HEK293 (cell line): ENCODE results near the gene ZFP91.

ENCODE experiments used
- KLF16 ChIP-seq: fragments of 450-650 bp; formaldehyde crosslinking; IDR thresholded peaks from 2 replicates; pipeline ENCODE4 v1.5.1; 2017; ENCODE audit warnings: missing biosample characterization, missing genetic modification characterization
- KLF9 ChIP-seq: fragments of 450-650 bp; formaldehyde crosslinking; IDR thresholded peaks from 2 replicates; pipeline ENCODE4 v1.5.1; 2016; ENCODE audit warnings: missing biosample characterization, missing genetic modification characterization, low read depth
- YY1 ChIP-seq: fragments of 450-650 bp; formaldehyde crosslinking; IDR thresholded peaks from 2 replicates; pipeline ENCODE4 v1.5.1; 2018; ENCODE audit warnings: missing biosample characterization, missing genetic modification characterization
- YY2 ChIP-seq: fragments of 450-650 bp; formaldehyde crosslinking; IDR thresholded peaks from 2 replicates; pipeline ENCODE4 v1.5.1; 2016; ENCODE audit warnings: missing biosample characterization, missing genetic modification characterization
- ZEB2 ChIP-seq: fragments of 450-650 bp; formaldehyde crosslinking; IDR thresholded peaks from 2 replicates; pipeline ENCODE4 v1.5.1; 2016; ENCODE audit warnings: missing biosample characterization, missing genetic modification characterization
- ZNF133 ChIP-seq: fragments of 450-650 bp; formaldehyde crosslinking; IDR thresholded peaks from 2 replicates; pipeline ENCODE4 v1.5.1; 2016; ENCODE audit warnings: missing biosample characterization, missing genetic modification characterization
- ZNF571 ChIP-seq: fragments of 450-650 bp; formaldehyde crosslinking; IDR thresholded peaks from 2 replicates; pipeline ENCODE4 v1.5.0; 2017; ENCODE audit warnings: missing biosample characterization, missing genetic modification characterization
- ZNF629 ChIP-seq: fragments of 450-650 bp; formaldehyde crosslinking; IDR thresholded peaks from 2 replicates; pipeline ENCODE4 v1.5.1; 2017; ENCODE audit warnings: missing biosample characterization, missing genetic modification characterization
- ZNF76 ChIP-seq: fragments of 450-650 bp; formaldehyde crosslinking; IDR thresholded peaks from 2 replicates; pipeline ENCODE4; 2016; ENCODE audit warnings: low read depth, missing biosample characterization, missing genetic modification characterization, borderline replicate concordance
- ZNF777 ChIP-seq: fragments of 450-650 bp; formaldehyde crosslinking; IDR thresholded peaks from 2 replicates; pipeline ENCODE4 v1.5.1; 2017; ENCODE audit warnings: missing biosample characterization, missing genetic modification characterization, borderline replicate concordance
- TF ChIP-seq, protein P1 (sequence below): fragments of 450-650 bp; formaldehyde crosslinking; IDR thresholded peaks from 2 replicates; pipeline ENCODE4 v1.5.1; 2016; ENCODE audit warnings: missing biosample characterization, missing genetic modification characterization, low read depth
- TF ChIP-seq, protein P2 (sequence below): fragments of 450-650 bp; formaldehyde crosslinking; IDR thresholded peaks from 2 replicates; pipeline ENCODE4 v1.5.1; 2016; ENCODE audit warnings: missing biosample characterization, missing genetic modification characterization

DNA sequence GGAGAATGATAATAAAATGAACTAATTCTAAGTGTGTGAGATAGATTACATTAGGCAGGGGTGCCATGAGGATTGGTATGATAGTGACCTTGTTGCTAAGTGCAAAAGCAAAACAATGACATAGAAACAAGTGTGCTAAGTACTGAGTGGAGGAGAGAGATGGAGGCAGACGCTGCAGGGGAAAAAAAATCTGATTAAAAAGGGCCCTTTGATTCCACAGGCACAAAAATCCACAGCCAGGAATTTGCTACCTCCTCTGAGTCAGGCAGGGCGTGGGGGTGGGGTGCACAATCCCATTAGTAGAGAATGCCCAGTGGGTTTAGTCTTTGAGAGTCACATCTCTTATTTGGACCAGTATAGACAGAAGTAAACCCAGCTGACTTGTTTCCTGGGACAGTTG lies 43.5 kb downstream of the ZFP91 start, which contains the start of gene CNTF:
- TF ChIP-seq, protein P1, sequence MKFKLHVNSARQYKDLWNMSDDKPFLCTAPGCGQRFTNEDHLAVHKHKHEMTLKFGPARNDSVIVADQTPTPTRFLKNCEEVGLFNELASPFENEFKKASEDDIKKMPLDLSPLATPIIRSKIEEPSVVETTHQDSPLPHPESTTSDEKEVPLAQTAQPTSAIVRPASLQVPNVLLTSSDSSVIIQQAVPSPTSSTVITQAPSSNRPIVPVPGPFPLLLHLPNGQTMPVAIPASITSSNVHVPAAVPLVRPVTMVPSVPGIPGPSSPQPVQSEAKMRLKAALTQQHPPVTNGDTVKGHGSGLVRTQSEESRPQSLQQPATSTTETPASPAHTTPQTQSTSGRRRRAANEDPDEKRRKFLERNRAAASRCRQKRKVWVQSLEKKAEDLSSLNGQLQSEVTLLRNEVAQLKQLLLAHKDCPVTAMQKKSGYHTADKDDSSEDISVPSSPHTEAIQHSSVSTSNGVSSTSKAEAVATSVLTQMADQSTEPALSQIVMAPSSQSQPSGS (tag by site-specific recombination): no peak
- no peak for TF ChIP-seq ZNF629 (tag by site-specific recombination)
- TF ChIP-seq ZNF133 (tag by site-specific recombination): no peak
- TF ChIP-seq, protein P2, sequence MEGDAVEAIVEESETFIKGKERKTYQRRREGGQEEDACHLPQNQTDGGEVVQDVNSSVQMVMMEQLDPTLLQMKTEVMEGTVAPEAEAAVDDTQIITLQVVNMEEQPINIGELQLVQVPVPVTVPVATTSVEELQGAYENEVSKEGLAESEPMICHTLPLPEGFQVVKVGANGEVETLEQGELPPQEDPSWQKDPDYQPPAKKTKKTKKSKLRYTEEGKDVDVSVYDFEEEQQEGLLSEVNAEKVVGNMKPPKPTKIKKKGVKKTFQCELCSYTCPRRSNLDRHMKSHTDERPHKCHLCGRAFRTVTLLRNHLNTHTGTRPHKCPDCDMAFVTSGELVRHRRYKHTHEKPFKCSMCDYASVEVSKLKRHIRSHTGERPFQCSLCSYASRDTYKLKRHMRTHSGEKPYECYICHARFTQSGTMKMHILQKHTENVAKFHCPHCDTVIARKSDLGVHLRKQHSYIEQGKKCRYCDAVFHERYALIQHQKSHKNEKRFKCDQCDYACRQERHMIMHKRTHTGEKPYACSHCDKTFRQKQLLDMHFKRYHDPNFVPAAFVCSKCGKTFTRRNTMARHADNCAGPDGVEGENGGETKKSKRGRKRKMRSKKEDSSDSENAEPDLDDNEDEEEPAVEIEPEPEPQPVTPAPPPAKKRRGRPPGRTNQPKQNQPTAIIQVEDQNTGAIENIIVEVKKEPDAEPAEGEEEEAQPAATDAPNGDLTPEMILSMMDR: no peak
- no peak for TF ChIP-seq KLF9 (tag by site-specific recombination)
- no peak for TF ChIP-seq ZEB2 (tag by site-specific recombination)
- no peak for TF ChIP-seq ZNF777 (tag by site-specific recombination)
- TF ChIP-seq YY2: no peak
- TF ChIP-seq YY1 (tag by site-specific recombination): no peak
- no peak for TF ChIP-seq ZNF571 (tag by site-specific recombination)
- TF ChIP-seq ZNF76 (tag by site-specific recombination): no peak
- no peak for TF ChIP-seq KLF16 (tag by site-specific recombination)
